Endothelial cell of umbilical vein (primary cell): ENCODE measurements around the gene SLC9A1. TPM values are rescaled to one million over a fixed set of nuclear protein-coding genes. Genes with fewer than 3 reads are reported as not detected.

ENCODE experiments used
- BruUV-seq: library from RNA; stranded (reverse); fragments of 400-500 nt; replicated peaks from 2 replicates; lab custom pipeline; 2021; lab: Mats Ljungman, UMichigan
- CTCF ChIA-PET: fragments of 300-600, 350-600 bp; sonication (Branson Sonifier 250); formaldehyde crosslinking; loops from one replicate; lab custom pipeline; 2021; ENCODE audit warnings: antibody characterized with exemption, inconsistent platforms; lab: Charles Lee
- POLR2A ChIA-PET: fragments of 300-600, 350-600 bp; sonication (Branson Sonifier 250); formaldehyde crosslinking; loops from one replicate; lab custom pipeline; 2021; ENCODE audit warnings: antibody characterized with exemption, inconsistent platforms; lab: Charles Lee
- DNase-seq: peaks from one replicate; pipeline ENCODE4 v3.0.0-alpha.2; 2011; ENCODE audit warnings: low read depth, low spot score
- FAIRE-seq: peaks from 2 replicates; lab custom pipeline; 2011; peaks lifted over from hg19 to GRCh38; lab: Jason Lieb, UNC
- H2AFZ ChIP-seq: 2 replicates; pipeline ENCODE4 v1.6.0; 2012; ENCODE audit warnings: low read depth, low read length, control low read depth, inconsistent platforms
- H3K27ac ChIP-seq: 2 replicates; pipeline ENCODE4 v1.5.1; 2011; ENCODE audit warnings: low read depth, mild to moderate bottlenecking, control low read depth, low read length, moderate library complexity; ENCODE audit not compliant: insufficient read depth
- H3K27me3 ChIP-seq, 2 experiments: 2 replicates each; pipeline versions ENCODE4 v1.6.0 to v1.6.1; 2011; ENCODE audit warnings: low read length in 2 of 2, mixed read lengths in 1 of 2; ENCODE audit not compliant: control insufficient read depth in 2 of 2, insufficient read depth in 2 of 2
- H3K36me3 ChIP-seq, 2 experiments: 2 replicates in 1 of 2; 3 replicates in 1 of 2; pipeline ENCODE4 v1.5.1; 2011; ENCODE audit warnings: low read length in 2 of 2, mild to moderate bottlenecking in 1 of 2, moderate library complexity in 1 of 2; ENCODE audit not compliant: control insufficient read depth in 2 of 2, insufficient read depth in 2 of 2; ENCODE audit errors: extremely low read depth in 1 of 2
- H3K4me1 ChIP-seq: 3 replicates; pipeline ENCODE4 v1.5.1; 2011; ENCODE audit warnings: mild to moderate bottlenecking, low read length; ENCODE audit not compliant: control insufficient read depth, insufficient read depth; ENCODE audit errors: extremely low read depth
- H3K4me2 ChIP-seq: 2 replicates; pipeline ENCODE4 v1.6.1; 2011; ENCODE audit warnings: low read length, control low read depth, mixed read lengths; ENCODE audit not compliant: insufficient read depth
- H3K4me3 ChIP-seq, 3 experiments: fragments of 200-600 bp in 1 of 3; sonication (generic), shearing (Covaris generic) in 1 of 3; replicated peaks in 1 of 3; 2 replicates each; pipeline ENCODE4 v1.5.1; 2011 to 2016; ENCODE audit warnings: control low read depth in 3 of 3, low read length in 3 of 3, mild to moderate bottlenecking in 2 of 3, inconsistent platforms in 1 of 3, low read depth in 1 of 3, moderate library complexity in 1 of 3; ENCODE audit not compliant: insufficient read depth in 1 of 3
- H3K79me2 ChIP-seq: 2 replicates; pipeline ENCODE4 v1.6.0; 2012; ENCODE audit warnings: low read length, inconsistent platforms; ENCODE audit not compliant: control insufficient read depth, insufficient read depth
- H3K9ac ChIP-seq: replicated peaks from 2 replicates; pipeline ENCODE3; 2011; ENCODE audit warnings: low read length, control low read depth; ENCODE audit not compliant: insufficient read depth; ENCODE audit errors: extremely low read depth
- H3K9me1 ChIP-seq: replicated peaks from 3 replicates; pipeline ENCODE4 v1.6.0; 2011; ENCODE audit warnings: mild to moderate bottlenecking, low read length; ENCODE audit not compliant: control insufficient read depth, insufficient read depth; ENCODE audit errors: extremely low read depth
- H3K9me3 ChIP-seq: replicated peaks from 2 replicates; pipeline ENCODE4 v1.5.1; 2012; ENCODE audit warnings: low read length, inconsistent platforms; ENCODE audit not compliant: control insufficient read depth, insufficient read depth
- H4K20me1 ChIP-seq: replicated peaks from 2 replicates; pipeline ENCODE3; 2011; ENCODE audit warnings: mild to moderate bottlenecking, low read length; ENCODE audit not compliant: control insufficient read depth, insufficient read depth; ENCODE audit errors: extremely low read depth
- EZH2 ChIP-seq: IDR thresholded peaks from 2 replicates; pipeline ENCODE4 v1.6.1; 2012; ENCODE audit warnings: borderline replicate concordance, low read depth, mild to moderate bottlenecking, moderate library complexity, low read length, inconsistent platforms; ENCODE audit not compliant: severe bottlenecking
- FOS ChIP-seq: IDR thresholded peaks from 2 replicates; pipeline ENCODE4 v1.6.1; 2011; ENCODE audit warnings: mild to moderate bottlenecking, low read length, moderate library complexity, borderline replicate concordance; ENCODE audit not compliant: insufficient read depth
- GATA2 ChIP-seq: IDR thresholded peaks from 2 replicates; pipeline ENCODE4 v1.7.0; 2011; ENCODE audit warnings: low read depth, mild to moderate bottlenecking, moderate library complexity, mixed read lengths, low read length; ENCODE audit not compliant: insufficient read length, insufficient read depth
- JUN ChIP-seq: IDR thresholded peaks from 2 replicates; pipeline ENCODE4 v1.6.1; 2011; ENCODE audit warnings: borderline replicate concordance, low read depth; ENCODE audit not compliant: insufficient read length, insufficient read depth
- MYC ChIP-seq: IDR thresholded peaks from one replicate; pipeline ENCODE4 v1.6.1; 2011; ENCODE audit warnings: mild to moderate bottlenecking, low read depth, low read length
- POLR2A ChIP-seq: IDR thresholded peaks from 2 replicates; pipeline ENCODE4 v1.6.1; 2012; ENCODE audit warnings: low read depth, mild to moderate bottlenecking, control low read depth, low read length
- POLR2AphosphoS5 ChIP-seq: IDR thresholded peaks from 2 replicates; pipeline ENCODE4 v1.6.1; 2012; ENCODE audit warnings: low read depth, mild to moderate bottlenecking, control low read depth, low read length, moderate library complexity; ENCODE audit not compliant: insufficient read depth
- dilution Hi-C: fragments of 300-500 bp; cut with MboI; formaldehyde crosslinking; loops from one replicate; pipeline ENCODE4 v1.15.0; 2019; ENCODE audit warnings: low sequenced_read_pairs; ENCODE audit not compliant: extremely low pct_ligation_motif_present
- intact Hi-C: fragments of 100-400 bp; cut with micrococcal nuclease; formaldehyde crosslinking; loops from one replicate; pipeline ENCODE4 v1.10.0; 2022
- polyA plus RNA-seq, 4 experiments: library from polyadenylated mRNA; depleted of rRNA in 3 of 4; stranded (reverse) in 3 of 4; unstranded in 1 of 4; fragments of >200 nt; gene quantifications; 2 replicates each; pipeline versions ENCODE4 v1.2.1 to v1.2.3, GENCODE V29; 2011 to 2012; ENCODE audit warnings: missing spikeins in 1 of 4
- total RNA-seq: library from RNA; stranded (reverse); gene quantifications from 2 replicates; pipeline ENCODE4 v1.2.3, GENCODE V29; 2021
- TF ChIP-seq, protein P1 (sequence below), 2 donors: IDR thresholded peaks; 1 replicate in 1 of 2; 2 replicates in 1 of 2; pipeline ENCODE4 v1.5.1; 2011; ENCODE audit warnings: low read length in 2 of 2, mild to moderate bottlenecking in 2 of 2, moderate library complexity in 2 of 2, control low read depth in 1 of 2, inconsistent platforms in 1 of 2, low read depth in 1 of 2; ENCODE audit not compliant: insufficient read depth in 1 of 2; ENCODE audit errors: extremely low read depth in 1 of 2
- TF ChIP-seq, protein P2 (sequence below): IDR thresholded peaks from 2 replicates; pipeline ENCODE4 v1.6.1; 2011; ENCODE audit not compliant: insufficient read depth, insufficient read length

SLC9A1 gene
- total and polyA plus RNA-seq, 2 donors (not counting 3 experiments of a cell fraction or from before 2014, with no cell fraction given) = 22.8 to 59.2 TPM

DNA sequence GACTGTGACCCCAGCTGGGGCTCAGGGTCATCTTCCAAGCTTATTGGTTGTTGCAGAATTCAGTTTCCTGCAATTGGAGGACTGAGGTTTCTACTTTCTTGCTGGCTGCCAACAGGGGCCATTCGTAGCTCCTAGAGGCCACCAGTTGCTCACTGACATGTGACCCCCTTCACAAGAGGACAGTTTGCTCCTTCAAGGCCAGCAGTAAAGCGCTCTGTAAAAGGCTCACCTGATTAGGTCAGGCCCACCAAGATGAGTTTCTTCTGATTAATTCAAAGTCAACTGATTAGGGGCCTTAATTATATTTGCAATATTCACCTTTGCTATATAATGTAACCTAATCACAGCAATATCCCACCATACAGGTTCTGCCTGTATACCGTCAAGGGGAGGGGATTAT is 68.9 kb downstream of the SLC9A1 start:
- H3K4me3 ChIP-seq = no peak overlapping the region
- H3K36me3 ChIP-seq = no peaks in the 10 kb centered on the region
- BruUV-seq = no TSS peak
- H2AFZ ChIP-seq = no peak overlapping the region
- ChIA-PET CTCF (interaction anchor here (1.5 to 1.8 kb wide), 2 partner anchors 40 to 42 kb away, joined by 7 to 12 read pairs; no protein-coding TSS in a partner anchor), POLR2A (no interaction called here)
- DNase-seq (no peak), FAIRE-seq (no peak)
- no peak overlapping the region for H3K27ac ChIP-seq
- intact Hi-C loops (no loop called here), dilution Hi-C loops (no loop called here)
- no peaks in the 10 kb centered on the region for H4K20me1 ChIP-seq
- no peak overlapping the region for H3K4me2 ChIP-seq
- no peaks in the 10 kb centered on the region for H3K4me1 ChIP-seq
- H3K9me3 ChIP-seq = no peaks in the 10 kb centered on the region
- H3K79me2 ChIP-seq = no peaks in the 10 kb centered on the region
- H3K9me1 ChIP-seq = no peaks in the 10 kb centered on the region
- no peak overlapping the region for H3K9ac ChIP-seq
- H3K27me3 ChIP-seq = peaks cover 0 to 3% of the 10 kb centered on the region in 2 experiments
- TF ChIP-seq GATA2 (no peak), MYC (no peak), POLR2AphosphoS5 (no peak), JUN (no peak), EZH2 (no peak), POLR2A (no peak), FOS (no peak)
- TF ChIP-seq, protein P1, sequence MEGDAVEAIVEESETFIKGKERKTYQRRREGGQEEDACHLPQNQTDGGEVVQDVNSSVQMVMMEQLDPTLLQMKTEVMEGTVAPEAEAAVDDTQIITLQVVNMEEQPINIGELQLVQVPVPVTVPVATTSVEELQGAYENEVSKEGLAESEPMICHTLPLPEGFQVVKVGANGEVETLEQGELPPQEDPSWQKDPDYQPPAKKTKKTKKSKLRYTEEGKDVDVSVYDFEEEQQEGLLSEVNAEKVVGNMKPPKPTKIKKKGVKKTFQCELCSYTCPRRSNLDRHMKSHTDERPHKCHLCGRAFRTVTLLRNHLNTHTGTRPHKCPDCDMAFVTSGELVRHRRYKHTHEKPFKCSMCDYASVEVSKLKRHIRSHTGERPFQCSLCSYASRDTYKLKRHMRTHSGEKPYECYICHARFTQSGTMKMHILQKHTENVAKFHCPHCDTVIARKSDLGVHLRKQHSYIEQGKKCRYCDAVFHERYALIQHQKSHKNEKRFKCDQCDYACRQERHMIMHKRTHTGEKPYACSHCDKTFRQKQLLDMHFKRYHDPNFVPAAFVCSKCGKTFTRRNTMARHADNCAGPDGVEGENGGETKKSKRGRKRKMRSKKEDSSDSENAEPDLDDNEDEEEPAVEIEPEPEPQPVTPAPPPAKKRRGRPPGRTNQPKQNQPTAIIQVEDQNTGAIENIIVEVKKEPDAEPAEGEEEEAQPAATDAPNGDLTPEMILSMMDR (IDR thresholded peaks at IDR 0.05; ENCODE audit: extremely low read depth in 1 of 2, insufficient read depth in 1 of 2, low read depth in 1 of 2, low read length in 2 of 2) = no peak
- TF ChIP-seq, protein P2, sequence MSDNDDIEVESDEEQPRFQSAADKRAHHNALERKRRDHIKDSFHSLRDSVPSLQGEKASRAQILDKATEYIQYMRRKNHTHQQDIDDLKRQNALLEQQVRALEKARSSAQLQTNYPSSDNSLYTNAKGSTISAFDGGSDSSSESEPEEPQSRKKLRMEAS = no peak
